ENCODE results near the gene ANKDD1B. TPM values are rescaled to one million over a fixed set of nuclear protein-coding genes. Genes with fewer than 3 reads are reported as not detected.

Gene ANKDD1B
- total and polyA plus RNA-seq, 9 of the 15 experiments (the other 6 are each of a cell fraction or from before 2014, with no cell fraction given) = 0.04 to 0.29 (median 0.18) TPM; not detected in 1

- peak; percentile 52; the same call in 1 of the 2 replicates for TF ChIP-seq CXXC5 (CRISPR knock-in tag; IDR thresholded peaks at IDR 0.05)
- no peak for TF ChIP-seq POLR2AphosphoS5 (IDR thresholded peaks at IDR 0.05; ENCODE audit: control insufficient read depth, insufficient read depth, low read depth, low read length)
- 0 out of 2 replicates have a peak, but pooled peaks have one; percentile 47 for TF ChIP-seq HDGF (IDR thresholded peaks at IDR 0.05)
- no peak for TF ChIP-seq ZNF134 (CRISPR knock-in tag; conservative IDR thresholded peaks at IDR 0.05)
- TF ChIP-seq TRIM28 (IDR thresholded peaks at IDR 0.05) = no peak
- peak; percentile 34; the same call in 1 of the 2 replicates for TF ChIP-seq CREB3L1 (IDR thresholded peaks at IDR 0.05; ENCODE audit: borderline replicate concordance, low read depth)
- TF ChIP-seq MTA3 (IDR thresholded peaks at IDR 0.05; ENCODE audit: borderline replicate concordance) = peak; percentile 40; the same call in 1 of the 2 replicates
- peak; percentile 74 for TF ChIP-seq SMARCA4 (IDR thresholded peaks at IDR 0.05)
These were observed 95.5 kb downstream of the ANKDD1B start (continued) for GRCh38 chr5:75706775-75707174.

GRCh38 chr5:75707911-75708509, 96.8 kb downstream of the ANKDD1B start:
- ChIA-PET CTCF (ENCODE audit: low intra/inter-chr PET ratio) (no interaction called here), POLR2A (interaction anchor here (0.6 to 2.3 kb wide), 2 partner anchors 9 kb away, joined by 3 to 15 read pairs; partner anchors contain the start of gene POC5)
- Histone ChIP-seq H2AFZ (ENCODE audit: low read depth, low read length) (no peak overlapping the region), H3K4me1 (replicated peaks in 1 of 2; ENCODE audit: control insufficient read depth in 2 of 2, insufficient read depth in 2 of 2, low read length in 2 of 2) (peaks cover 0 to 24% of the 10 kb centered on the region in 2 experiments; a peak in 2 of 5 replicates), H3K9me3 (replicated peaks; ENCODE audit: control insufficient read depth, insufficient read depth, low read depth, low read length) (no peaks in the 10 kb centered on the region), H3K27me3 (ENCODE audit: control insufficient read depth in 2 of 2, insufficient read depth in 2 of 2, low read length in 2 of 2) (no peaks in the 10 kb centered on the region), H3K36me3 (ENCODE audit: control insufficient read depth, insufficient read depth, low read length) (peaks cover 69% of the 10 kb centered on the region), H3K9ac (ENCODE audit: insufficient read depth in 1 of 2, low read depth in 2 of 2, low read length in 2 of 2) (no peak overlapping the region; a peak in 1 of 4 replicates), H3K79me2 (ENCODE audit: control insufficient read depth, insufficient read depth, low read length) (peaks cover 37% of the 10 kb centered on the region), H3K4me2 (ENCODE audit: insufficient read depth, low read length) (no peak overlapping the region), H3K9me1 (ENCODE audit: control insufficient read depth, insufficient read depth, low read length) (no peaks in the 10 kb centered on the region), H3K4me3 (no peak overlapping the region), H4K20me1 (replicated peaks; ENCODE audit: control insufficient read depth, insufficient read depth, low read length) (no peaks in the 10 kb centered on the region), H3K27ac (ENCODE audit: extremely low read depth, low read depth, low read length) (peak overlapping the region; percentile 40; the same call in 1 of the 3 replicates)
- intact Hi-C loops (cut with micrococcal nuclease) (no loop called here), in situ Hi-C loops (cut with MboI) (no loop called here)
- no TSS peak for BruUV-seq (replicated peaks)
- FAIRE-seq (peak; percentile 66), DNase-seq (ENCODE audit: extremely low read depth in 1 of 4, low spot score in 3 of 4) (peak in 1 of 4 experiments; percentile 20), ATAC-seq (peak; percentile 16; the same call in 1 of the 3 replicates)
- 28% methylated on average over 1 of the region's 1 CpG for WGBS (ENCODE audit: insufficient coverage, low coverage, missing lambda C conversion rate)
- peak; percentile 43; the same call in 1 of the 2 replicates for TF ChIP-seq SMARCA4 (IDR thresholded peaks at IDR 0.05)
- no peak for TF ChIP-seq ZNF584 (CRISPR knock-in tag; IDR thresholded peaks at IDR 0.05; ENCODE audit: low read depth)
- TF ChIP-seq ZNF589 (CRISPR knock-in tag; IDR thresholded peaks at IDR 0.05; ENCODE audit: low read depth) = no peak
- no peak for TF ChIP-seq PCBP1 (IDR thresholded peaks at IDR 0.05; ENCODE audit: low read depth, low read length, poor library complexity, severe bottlenecking)
- TF ChIP-seq FOSL1 (tag; conservative IDR thresholded peaks at IDR 0.05) = peak; percentile 72
- no peak for TF ChIP-seq RBM25 (IDR thresholded peaks at IDR 0.05; ENCODE audit: low read depth, low read length, severe bottlenecking)
- TF ChIP-seq MBD1 (CRISPR knock-in tag; IDR thresholded peaks at IDR 0.05) = no peak
- TF ChIP-seq RUNX1 (IDR thresholded peaks at IDR 0.05; ENCODE audit: low read depth) = no peak
- no peak for TF ChIP-seq U2AF2 (optimal IDR thresholded peaks at IDR 0.05; ENCODE audit: low read depth, low read length)
- TF ChIP-seq RBBP5 (IDR thresholded peaks at IDR 0.05; ENCODE audit: borderline replicate concordance, insufficient read depth, low read length, poor library complexity, severe bottlenecking) = no peak

All from K562 (cell line).